NCI-H524 treated with DMSO at 0.1 percent for 48 hours (cell line): ENCODE results near the gene KRT24.

Experiments used
- DNase-seq: peaks from one replicate; lab custom pipeline; 2025; lab: John Stamatoyannopoulos, UW

The KRT24 gene

GRCh38 chr17:40694584-40694983 lies 9.0 kb downstream of the KRT24 start:
- no peak for DNase-seq

- no peak for DNase-seq
These were observed 16.4 kb downstream of the KRT24 start for GRCh38 chr17:40687106-40687505.

GRCh38 chr17:40686192-40686591 lies 17.4 kb downstream of the KRT24 start:
- DNase-seq = no peak

- DNase-seq = no peak
These were observed 22.6 kb downstream of the KRT24 start for GRCh38 chr17:40680998-40681397.

GRCh38 chr17:40679523-40679907 lies 24.0 kb downstream of the KRT24 start:
- no peak for DNase-seq

GRCh38 chr17:40678902-40679522 lies 24.5 kb downstream of the KRT24 start:
- no peak for DNase-seq

GRCh38 chr17:40675905-40676304 lies 27.6 kb downstream of the KRT24 start:
- DNase-seq = no peak

- no peak for DNase-seq
These were observed 30.9 kb downstream of the KRT24 start for GRCh38 chr17:40672654-40673053.

- no peak for DNase-seq
These were observed 32.3 kb downstream of the KRT24 start for GRCh38 chr17:40671282-40671681.

- DNase-seq = no peak
These were observed 37.2 kb downstream of the KRT24 start for GRCh38 chr17:40666331-40666730.

- DNase-seq = no peak
These were observed 38.8 kb downstream of the KRT24 start, which contains the start of gene KRT222 for GRCh38 chr17:40664582-40665333. TSS of gene KRT222 (minus strand) at chr17:40665177. CDS start at chr17:40665099, 78 bp downstream.

- no peak for DNase-seq
These were observed 40.3 kb downstream of the KRT24 start for GRCh38 chr17:40663252-40663651.

GRCh38 chr17:40659911-40660310 lies 43.6 kb downstream of the KRT24 start:
- no peak for DNase-seq

- DNase-seq = no peak
These were observed 45.2 kb downstream of the KRT24 start for GRCh38 chr17:40658396-40658795.

GRCh38 chr17:40651939-40652338 lies 51.6 kb downstream of the KRT24 start:
- no peak for DNase-seq

GRCh38 chr17:40648384-40648968 lies 55.1 kb downstream of the KRT24 start:
- no peak for DNase-seq
